Left kidney (tissue), 2 donors: ENCODE measurements around the gene SPRYD3. TPM values are rescaled to one million over a fixed set of nuclear protein-coding genes. Genes with fewer than 3 reads are reported as not detected.
A peak's percentile ranks its signal among the peaks of the same experiment; 100 is the strongest.
"Not testable (repeated sequence)": the region's sequence is repeated elsewhere in the genome, so short reads cannot be mapped to it uniquely, and the experiment has no call there.

ENCODE experiments used
- DNase-seq: peaks from one replicate; pipeline ENCODE4 v3.0.0-alpha.2; 2013
- polyA plus RNA-seq: library from polyadenylated mRNA; unstranded; fragments of 120-200 nt; gene quantifications from one replicate; pipeline ENCODE4 v1.2.1, GENCODE V29; 2013; ENCODE audit not compliant: insufficient read length

SPRYD3 gene
- polyA plus RNA-seq, 1 donor: 13.5 TPM

- no peak for DNase-seq
Observed at GRCh38 chr12:53102883-53103807, 24.0 kb upstream of the SPRYD3 start, which contains the start of gene SOAT2. SOAT2 (plus strand) TSS chr12:53103486; CDS start chr12:53103578, 92 bp downstream.

- DNase-seq: no peak
Observed at GRCh38 chr12:53101931-53102781, 23.0 kb upstream of the SPRYD3 start.

- no peak for DNase-seq
Observed at GRCh38 chr12:53101266-53101665, 22.1 kb upstream of the SPRYD3 start.

- DNase-seq: no peak
Observed at GRCh38 chr12:53100466-53101151, 21.4 kb upstream of the SPRYD3 start.

GRCh38 chr12:53099071-53099882, 20.1 kb upstream of the SPRYD3 start:
- peak; percentile 85 for DNase-seq

GRCh38 chr12:53098354-53098981, 19.3 kb upstream of the SPRYD3 start:
- DNase-seq: no peak

GRCh38 chr12:53097564-53098353, 18.6 kb upstream of the SPRYD3 start, which contains the start of gene IGFBP6:
IGFBP6 (plus strand) TSS chr12:53097667; CDS start chr12:53097718, 51 bp downstream.
- no peak for DNase-seq

GRCh38 chr12:53097207-53097563, 18.0 kb upstream of the SPRYD3 start:
- DNase-seq: peak; percentile 43

- DNase-seq: no peak
Observed at GRCh38 chr12:53096759-53097158, 17.6 kb upstream of the SPRYD3 start.

- DNase-seq: no peak
Observed at GRCh38 chr12:53096089-53096741, 17.0 kb upstream of the SPRYD3 start.

- not testable (repeated sequence) for DNase-seq
Observed at GRCh38 chr12:53095596-53095895, 16.4 kb upstream of the SPRYD3 start.

- not testable (repeated sequence) for DNase-seq
Observed at GRCh38 chr12:53094796-53095595, 15.8 kb upstream of the SPRYD3 start.

- DNase-seq: no peak
Observed at GRCh38 chr12:53094394-53094787, 15.2 kb upstream of the SPRYD3 start.

GRCh38 chr12:53093777-53094393, 14.7 kb upstream of the SPRYD3 start:
- no peak for DNase-seq

- no peak for DNase-seq
Observed at GRCh38 chr12:53091756-53092155, 12.6 kb upstream of the SPRYD3 start.

GRCh38 chr12:53090554-53090953, 11.4 kb upstream of the SPRYD3 start:
- DNase-seq: no peak

- no peak for DNase-seq
Observed at GRCh38 chr12:53090105-53090504, 10.9 kb upstream of the SPRYD3 start.

GRCh38 chr12:53086361-53086760, 7.2 kb upstream of the SPRYD3 start:
- no peak for DNase-seq
